MM.1S (cell line): ENCODE data around the gene OR2V2.

Experiments
- DNase-seq: peaks from one replicate; pipeline ENCODE4 v3.0.0-alpha.2; 2015
- H2AFZ ChIP-seq: fragments of 300-600 bp; sonication (generic); 2 replicates; pipeline ENCODE4 v1.6.0; 2016; ENCODE audit warnings: antibody characterized with exemption, low read length
- H3F3A ChIP-seq: fragments of 300-600 bp; sonication (generic); 2 replicates; pipeline ENCODE4 v1.6.1; 2016; ENCODE audit warnings: mild to moderate bottlenecking, antibody characterized with exemption, low read length, moderate library complexity, mixed read lengths; ENCODE audit not compliant: insufficient read depth
- H3K27ac ChIP-seq: fragments of 300-600 bp; sonication (generic); 2 replicates; pipeline ENCODE4 v1.5.1; 2016; ENCODE audit warnings: mild to moderate bottlenecking, low read length
- H3K27me3 ChIP-seq: fragments of 300-600 bp; sonication (generic); replicated peaks from 2 replicates; pipeline ENCODE4 v1.6.0; 2016; ENCODE audit warnings: low read length; ENCODE audit not compliant: insufficient read depth
- H3K36me3 ChIP-seq: fragments of 300-600 bp; sonication (generic); replicated peaks from 2 replicates; pipeline ENCODE4 v1.6.1; 2016; ENCODE audit warnings: mild to moderate bottlenecking, low read length, mixed read lengths; ENCODE audit not compliant: insufficient read depth
- H3K4me1 ChIP-seq: fragments of 300-600 bp; sonication (generic); 2 replicates; pipeline ENCODE4 v1.6.1; 2016; ENCODE audit warnings: low read length, mixed read lengths
- H3K4me2 ChIP-seq: fragments of 300-600 bp; sonication (generic); 2 replicates; pipeline ENCODE4 v1.6.0; 2016; ENCODE audit warnings: low read depth, low read length
- H3K4me3 ChIP-seq: fragments of 300-600 bp; sonication (generic); 2 replicates; pipeline ENCODE4 v1.5.1; 2016; ENCODE audit warnings: low read length, mixed read lengths
- H3K79me2 ChIP-seq: fragments of 300-600 bp; sonication (generic); 2 replicates; pipeline ENCODE4 v1.6.1; 2016; ENCODE audit warnings: mixed run types, low read length, mixed read lengths
- H3K9ac ChIP-seq: fragments of 300-600 bp; sonication (generic); 2 replicates; pipeline ENCODE4 v1.6.1; 2016; ENCODE audit warnings: low read length, mixed read lengths
- H3K9me2 ChIP-seq: fragments of 300-600 bp; sonication (generic); replicated peaks from 2 replicates; pipeline ENCODE4 v1.6.1; 2016; ENCODE audit warnings: mild to moderate bottlenecking, low read length, mixed read lengths; ENCODE audit not compliant: insufficient read depth
- H3K9me3 ChIP-seq: fragments of 300-600 bp; sonication (generic); replicated peaks from 2 replicates; pipeline ENCODE4 v1.6.1; 2016; ENCODE audit warnings: mild to moderate bottlenecking, low read length, mixed read lengths; ENCODE audit not compliant: insufficient read depth
- H4K20me1 ChIP-seq: fragments of 300-600 bp; sonication (generic); 2 replicates; pipeline ENCODE4 v1.6.1; 2016; ENCODE audit warnings: mild to moderate bottlenecking, low read length, moderate library complexity, mixed read lengths; ENCODE audit not compliant: insufficient read depth
- CTCF ChIP-seq: fragments of 300-600 bp; sonication (generic); IDR thresholded peaks from 2 replicates; pipeline ENCODE4 v1.5.1; 2016; ENCODE audit warnings: antibody characterized with exemption, low read length, mixed read lengths
- EZH2 ChIP-seq: fragments of 300-600 bp; sonication (generic); optimal IDR thresholded peaks from 2 replicates; pipeline ENCODE3; 2017; ENCODE audit warnings: low read depth, mild to moderate bottlenecking, antibody characterized with exemption, low read length, mixed read lengths
- EZH2phosphoT487 ChIP-seq: fragments of 300-600 bp; sonication (generic); IDR thresholded peaks from 2 replicates; pipeline ENCODE4 v1.6.1; 2018; ENCODE audit warnings: antibody characterized with exemption, low read length

The OR2V2 gene

GRCh38 chr5:181203093-181203711 lies 55.8 kb downstream of the OR2V2 start:
- no peaks in the 10 kb centered on the region for H3K79me2 ChIP-seq
- H3F3A ChIP-seq: peaks cover 15% of the 10 kb centered on the region
- no peak overlapping the region for H3K9ac ChIP-seq
- no peak overlapping the region for H3K4me2 ChIP-seq
- no peaks in the 10 kb centered on the region for H3K9me3 ChIP-seq
- H3K4me1 ChIP-seq: peaks cover 5% of the 10 kb centered on the region
- H4K20me1 ChIP-seq: no peaks in the 10 kb centered on the region
- peaks cover 62% of the 10 kb centered on the region for H3K27me3 ChIP-seq
- no peak overlapping the region for H3K27ac ChIP-seq
- H3K36me3 ChIP-seq: no peaks in the 10 kb centered on the region
- H2AFZ ChIP-seq: no peak overlapping the region
- no peak for TF ChIP-seq EZH2phosphoT487
- no peak for TF ChIP-seq CTCF
- TF ChIP-seq EZH2: no peak
- no peak for DNase-seq
- H3K9me2 ChIP-seq: no peaks in the 10 kb centered on the region
- H3K4me3 ChIP-seq: no peak overlapping the region

- Histone ChIP-seq H3K4me2 (no peak overlapping the region), H3K27ac (no peak overlapping the region), H3K9me3 (no peaks in the 10 kb centered on the region), H4K20me1 (no peaks in the 10 kb centered on the region), H3K9ac (no peak overlapping the region), H2AFZ (no peak overlapping the region), H3K4me1 (peaks cover 7% of the 10 kb centered on the region), H3K9me2 (no peaks in the 10 kb centered on the region), H3K4me3 (no peak overlapping the region), H3K36me3 (no peaks in the 10 kb centered on the region), H3K79me2 (no peaks in the 10 kb centered on the region), H3F3A (peaks cover 18% of the 10 kb centered on the region), H3K27me3 (peaks cover 57% of the 10 kb centered on the region)
- TF ChIP-seq EZH2 (no peak), EZH2phosphoT487 (no peak), CTCF (no peak)
- DNase-seq: no peak
Observed at GRCh38 chr5:181203777-181204112, 56.4 kb downstream of the OR2V2 start.

- no peak for TF ChIP-seq EZH2phosphoT487
- no peak for TF ChIP-seq EZH2
- no peak for TF ChIP-seq CTCF
- H3K27ac ChIP-seq: no peak overlapping the region
- H2AFZ ChIP-seq: no peak overlapping the region
- H3K9ac ChIP-seq: no peak overlapping the region
- no peak overlapping the region for H3K4me2 ChIP-seq
- peaks cover 18% of the 10 kb centered on the region for H3F3A ChIP-seq
- peaks cover 7% of the 10 kb centered on the region for H3K4me1 ChIP-seq
- H3K79me2 ChIP-seq: no peaks in the 10 kb centered on the region
- DNase-seq: no peak
- H3K9me3 ChIP-seq: no peaks in the 10 kb centered on the region
- H3K27me3 ChIP-seq: peaks cover 53% of the 10 kb centered on the region
- no peak overlapping the region for H3K4me3 ChIP-seq
- H3K9me2 ChIP-seq: no peaks in the 10 kb centered on the region
- H3K36me3 ChIP-seq: no peaks in the 10 kb centered on the region
- no peaks in the 10 kb centered on the region for H4K20me1 ChIP-seq
Observed at GRCh38 chr5:181204113-181204825, 56.9 kb downstream of the OR2V2 start.
